ENCODE measurements around the gene PTPN13. TPM values are rescaled to one million over a fixed set of nuclear protein-coding genes. Genes with fewer than 3 reads are reported as not detected.

Gene PTPN13
- total and polyA plus RNA-seq, 4 donors = 0.36 to 3.2 (median 1.2) TPM

GRCh38 chr4:86855572-86855971 is 261.5 kb downstream of the PTPN13 start:
- 81% methylated on average over 2 of the region's 2 CpGs for WGBS
- Histone ChIP-seq H3K27me3 (ENCODE audit: control insufficient read depth in 4 of 4, insufficient read depth in 4 of 4, low read length in 3 of 4) (no peaks in the 10 kb centered on the region), H3K4me1 (ENCODE audit: control insufficient read depth in 4 of 4, insufficient read depth in 4 of 4, low read length in 3 of 4) (no peaks in the 10 kb centered on the region), H3K36me3 (ENCODE audit: control insufficient read depth in 4 of 4, insufficient read depth in 3 of 4, low read depth in 1 of 4, low read length in 3 of 4) (no peaks in the 10 kb centered on the region), H3K4me3 (ENCODE audit: low read depth in 1 of 3, low read length in 3 of 3) (no peak overlapping the region), H3K9ac (ENCODE audit: low read depth in 1 of 2, low read length in 2 of 2) (no peak overlapping the region), H3K27ac (ENCODE audit: low read depth in 1 of 2, low read length in 2 of 2) (no peak overlapping the region), H3K9me3 (ENCODE audit: control insufficient read depth in 4 of 4, low read length in 3 of 4) (no peaks in the 10 kb centered on the region)
- DNase-seq (ENCODE audit: low spot score) = no peak
- no peak for TF ChIP-seq RXRA (IDR thresholded peaks at IDR 0.05)
- TF ChIP-seq ATF3 (IDR thresholded peaks at IDR 0.05) = no peak
- TF ChIP-seq YY1 (IDR thresholded peaks at IDR 0.05) = no peak

- WGBS = 86% methylated on average over 1 of the region's 1 CpG
- no peak for DNase-seq (ENCODE audit: low spot score)
- TF ChIP-seq NR2F2 (IDR thresholded peaks at IDR 0.05) = no peak
- no peak for TF ChIP-seq ZBTB33 (IDR thresholded peaks at IDR 0.05)
- TF ChIP-seq RAD21 (IDR thresholded peaks at IDR 0.05) = no peak
- no peak for TF ChIP-seq SP1 (IDR thresholded peaks at IDR 0.05)
- TF ChIP-seq HNF4A (conservative IDR thresholded peaks at IDR 0.05) = no peak
- TF ChIP-seq REST (IDR thresholded peaks at IDR 0.05) = no peak
- no peak for TF ChIP-seq FOXA1 (IDR thresholded peaks at IDR 0.05)
- TF ChIP-seq MAX (IDR thresholded peaks at IDR 0.05) = no peak
- no peak for TF ChIP-seq RXRA (IDR thresholded peaks at IDR 0.05)
- no peak for TF ChIP-seq FOXA2 (IDR thresholded peaks at IDR 0.05)
- TF ChIP-seq CTCF (IDR thresholded peaks at IDR 0.05; ENCODE audit: low read depth, low read length, missing input control) = no peak
- TF ChIP-seq TAF1 (conservative IDR thresholded peaks at IDR 0.05) = no peak
- TF ChIP-seq YY1 (IDR thresholded peaks at IDR 0.05) = no peak
- no peak for TF ChIP-seq EGR1 (IDR thresholded peaks at IDR 0.05; ENCODE audit: low read depth in 2 of 2)
- TF ChIP-seq JUND (IDR thresholded peaks at IDR 0.05) = no peak
- no peak for TF ChIP-seq ATF3 (IDR thresholded peaks at IDR 0.05)
- no peak for TF ChIP-seq HNF4G (IDR thresholded peaks at IDR 0.05)
- no peak for TF ChIP-seq GABPA (IDR thresholded peaks at IDR 0.05 in 1 of 2, conservative IDR thresholded peaks at IDR 0.05 in 1 of 2)
These were observed 262.8 kb downstream of the PTPN13 start for GRCh38 chr4:86856896-86857295.

More at GRCh38 chr4:86856896-86857295, 262.8 kb downstream of the PTPN13 start:
- H3K36me3 ChIP-seq (ENCODE audit: control insufficient read depth in 4 of 4, insufficient read depth in 3 of 4, low read depth in 1 of 4, low read length in 3 of 4) = no peaks in the 10 kb centered on the region
- no peak overlapping the region for H3K9ac ChIP-seq (ENCODE audit: low read depth in 1 of 2, low read length in 2 of 2)
- H3K27ac ChIP-seq (ENCODE audit: low read depth in 1 of 2, low read length in 2 of 2) = no peak overlapping the region
- H3K4me1 ChIP-seq (ENCODE audit: control insufficient read depth in 4 of 4, insufficient read depth in 4 of 4, low read length in 3 of 4) = no peaks in the 10 kb centered on the region
- no peak overlapping the region for H3K4me3 ChIP-seq (ENCODE audit: low read depth in 1 of 3, low read length in 3 of 3)
- H3K27me3 ChIP-seq (ENCODE audit: control insufficient read depth in 4 of 4, insufficient read depth in 4 of 4, low read length in 3 of 4) = no peaks in the 10 kb centered on the region
- no peaks in the 10 kb centered on the region for H3K9me3 ChIP-seq (ENCODE audit: control insufficient read depth in 4 of 4, low read length in 3 of 4)

Measured in liver (tissue), 9 donors.